Retina (tissue), 1 donor: ENCODE data around the gene PALM.

Experiments used
- DNase-seq: peaks from one replicate; pipeline ENCODE4 v3.0.0-alpha.2; 2016

PALM gene

DNA sequence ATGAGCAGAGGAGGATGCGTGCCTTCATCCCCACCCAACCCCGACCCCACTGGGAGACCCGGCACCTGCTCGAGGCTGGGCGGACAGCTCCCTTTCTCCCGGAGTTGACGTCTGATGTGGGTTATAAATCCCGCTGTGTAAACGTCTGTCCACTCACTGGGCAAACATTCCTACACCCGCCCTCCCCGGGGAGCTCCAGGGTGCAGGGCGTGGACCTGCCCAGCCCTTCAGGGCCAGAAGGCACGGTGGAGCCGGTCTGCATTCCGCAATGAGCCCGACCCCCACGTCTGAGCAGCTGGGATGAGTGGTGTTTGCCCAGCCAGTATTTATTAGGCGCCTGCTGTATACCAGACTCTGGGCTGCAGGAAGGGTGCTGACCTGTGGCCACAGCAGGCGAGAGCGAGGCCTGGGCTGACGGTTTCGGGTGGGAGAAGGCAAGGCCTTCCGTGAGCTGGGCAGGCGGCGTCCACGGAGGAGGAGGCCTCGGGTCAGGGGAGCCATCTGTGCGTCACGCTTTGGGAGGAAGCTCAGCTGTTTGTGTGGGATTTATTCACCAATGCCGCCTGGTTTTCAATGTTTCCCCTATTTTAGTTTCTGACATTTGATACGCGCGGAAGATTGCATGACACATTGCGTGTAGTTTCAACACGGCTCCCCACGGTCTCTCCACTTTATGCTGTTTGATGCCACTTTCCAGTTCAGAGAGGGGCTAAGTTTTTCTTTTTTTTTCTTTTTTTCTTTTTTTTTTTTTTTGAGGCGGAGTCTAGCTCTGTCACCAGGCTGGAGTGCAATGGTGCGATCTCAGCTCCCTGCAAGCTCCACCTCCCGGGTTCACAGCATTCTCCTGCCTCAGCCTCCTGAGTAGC, 44.1 kb downstream of the PALM start:
- DNase-seq = peak; percentile 43

DNA sequence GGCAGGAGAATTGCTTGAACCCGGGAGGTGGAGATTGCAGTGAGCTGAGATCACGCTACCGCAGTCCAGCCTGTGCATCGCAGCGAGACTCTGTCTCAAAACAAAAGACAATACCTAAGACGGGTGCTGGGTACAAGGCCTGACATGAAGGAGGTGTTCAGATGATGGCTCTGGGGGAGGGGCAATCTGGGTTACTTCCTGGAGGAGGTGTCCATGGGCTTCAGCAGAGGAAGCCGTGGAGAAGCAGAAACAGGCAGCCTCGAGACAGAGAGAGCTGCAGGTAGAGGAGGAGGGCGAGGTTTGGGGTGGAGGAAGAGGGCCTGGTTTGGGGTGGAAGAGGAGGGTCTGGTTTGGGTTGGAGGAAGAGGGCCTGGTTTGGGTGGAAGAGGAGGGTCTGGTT, 45.8 kb downstream of the PALM start:
- DNase-seq = no peak

DNA sequence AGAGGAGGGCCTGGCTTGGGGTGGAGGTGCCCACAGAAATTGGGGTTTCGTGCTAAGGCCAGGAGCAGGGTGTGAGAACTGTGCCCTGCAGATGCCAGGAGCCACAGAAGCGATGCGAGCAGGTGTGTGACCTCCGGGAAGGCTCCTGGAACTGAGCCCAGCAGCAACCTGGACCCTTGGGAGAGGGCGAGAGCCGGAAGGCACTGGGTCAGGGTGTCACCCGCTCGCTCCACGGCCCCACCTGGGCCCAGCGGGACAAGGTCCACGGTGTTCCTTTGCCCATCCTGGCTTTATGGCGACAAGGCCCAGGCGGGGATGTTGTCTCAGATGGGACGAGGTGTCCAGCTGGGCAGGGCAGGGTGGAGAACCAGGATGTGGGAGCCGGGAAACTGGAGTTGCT, 46.3 kb downstream of the PALM start:
- no peak for DNase-seq

DNA sequence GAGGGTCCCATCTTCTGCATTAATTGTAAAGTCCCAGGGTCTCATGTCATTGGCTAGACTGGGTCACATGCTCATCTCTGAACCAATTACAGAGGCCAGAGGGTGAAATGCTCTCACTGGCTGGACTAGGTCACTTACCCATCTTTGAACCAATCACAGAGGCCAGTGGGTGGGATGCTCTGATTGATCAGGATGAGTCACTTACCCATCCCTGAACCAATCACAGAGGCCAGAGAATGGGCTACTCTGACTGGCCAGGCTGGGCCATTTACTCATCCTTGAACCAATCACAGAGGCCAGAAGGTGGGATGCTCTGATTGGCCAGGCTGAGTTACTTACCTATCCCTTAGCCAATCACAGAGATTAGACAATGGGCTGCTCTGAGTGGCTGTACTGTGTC, 47.5 kb downstream of the PALM start:
- no peak for DNase-seq

DNA sequence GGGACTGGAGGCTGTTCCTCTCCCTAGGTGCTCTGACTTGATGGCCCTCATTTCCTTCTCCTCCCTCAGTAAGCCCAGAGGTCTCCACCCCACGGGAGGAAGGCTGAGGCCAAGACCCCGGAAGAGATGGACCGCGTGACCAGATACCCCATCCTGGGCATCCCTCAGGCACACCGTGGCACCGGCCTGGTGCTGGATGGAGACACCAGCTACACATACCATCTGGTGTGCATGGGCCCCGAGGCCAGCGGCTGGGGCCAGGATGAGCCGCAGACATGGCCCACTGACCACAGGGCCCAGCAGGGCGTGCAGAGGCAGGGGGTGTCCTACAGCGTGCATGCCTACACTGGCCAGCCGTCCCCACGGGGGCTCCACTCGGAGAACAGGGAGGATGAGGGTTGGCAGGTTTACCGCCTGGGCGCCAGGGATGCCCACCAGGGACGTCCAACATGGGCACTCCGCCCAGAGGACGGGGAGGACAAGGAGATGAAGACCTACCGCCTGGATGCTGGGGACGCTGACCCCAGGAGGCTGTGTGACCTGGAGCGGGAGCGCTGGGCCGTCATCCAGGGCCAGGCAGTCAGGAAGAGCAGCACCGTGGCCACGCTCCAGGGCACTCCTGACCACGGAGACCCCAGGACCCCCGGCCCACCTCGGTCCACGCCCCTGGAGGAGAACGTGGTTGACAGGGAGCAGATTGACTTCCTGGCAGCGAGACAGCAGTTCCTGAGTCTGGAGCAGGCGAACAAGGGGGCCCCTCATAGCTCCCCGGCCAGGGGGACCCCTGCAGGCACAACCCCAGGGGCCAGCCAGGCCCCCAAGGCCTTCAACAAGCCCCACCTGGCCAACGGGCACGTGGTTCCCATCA, 48.3 kb downstream of the PALM start:
- no peak for DNase-seq

DNA sequence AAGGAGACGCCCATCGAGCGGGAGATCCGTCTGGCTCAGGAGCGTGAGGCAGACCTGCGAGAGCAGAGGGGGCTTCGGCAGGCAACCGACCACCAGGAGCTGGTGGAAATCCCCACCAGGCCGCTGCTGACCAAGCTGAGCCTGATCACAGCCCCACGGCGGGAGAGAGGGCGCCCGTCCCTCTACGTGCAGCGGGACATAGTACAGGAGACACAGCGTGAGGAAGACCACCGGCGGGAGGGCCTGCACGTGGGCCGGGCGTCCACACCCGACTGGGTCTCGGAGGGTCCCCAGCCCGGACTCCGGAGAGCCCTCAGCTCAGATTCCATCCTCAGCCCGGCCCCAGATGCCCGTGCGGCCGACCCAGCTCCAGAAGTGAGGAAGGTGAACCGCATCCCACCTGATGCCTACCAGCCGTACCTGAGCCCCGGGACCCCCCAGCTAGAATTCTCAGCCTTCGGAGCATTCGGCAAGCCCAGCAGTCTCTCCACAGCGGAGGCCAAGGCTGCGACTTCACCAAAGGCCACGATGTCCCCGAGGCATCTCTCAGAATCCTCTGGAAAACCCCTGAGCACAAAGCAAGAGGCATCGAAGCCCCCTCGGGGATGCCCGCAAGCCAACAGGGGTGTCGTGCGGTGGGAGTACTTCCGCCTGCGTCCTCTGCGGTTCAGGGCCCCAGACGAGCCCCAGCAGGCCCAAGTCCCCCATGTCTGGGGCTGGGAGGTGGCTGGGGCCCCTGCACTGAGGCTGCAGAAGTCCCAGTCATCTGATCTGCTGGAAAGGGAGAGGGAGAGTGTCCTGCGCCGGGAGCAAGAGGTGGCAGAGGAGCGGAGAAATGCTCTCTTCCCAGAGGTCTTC, 49.3 kb downstream of the PALM start:
- DNase-seq = no peak

DNA sequence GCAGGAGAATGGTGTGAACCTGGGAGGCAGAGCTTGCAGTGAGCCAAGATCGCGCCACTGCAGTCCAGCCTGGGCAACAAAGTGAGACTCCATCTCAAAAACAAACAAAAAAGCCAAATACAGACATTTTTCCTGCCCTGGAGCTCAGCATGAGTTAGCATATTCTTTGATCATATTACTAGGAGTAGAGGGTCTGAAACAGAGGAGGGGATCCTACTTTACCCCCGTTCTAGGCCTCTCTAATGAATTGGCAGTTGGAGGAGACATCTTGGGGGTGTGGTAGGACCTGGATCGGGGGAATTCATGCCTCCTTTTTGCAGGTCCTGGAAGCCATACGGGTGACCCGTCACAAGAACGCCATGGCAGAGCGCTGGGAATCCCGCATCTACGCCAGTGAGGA, 54.4 kb downstream of the PALM start:
- DNase-seq = no peak

DNA sequence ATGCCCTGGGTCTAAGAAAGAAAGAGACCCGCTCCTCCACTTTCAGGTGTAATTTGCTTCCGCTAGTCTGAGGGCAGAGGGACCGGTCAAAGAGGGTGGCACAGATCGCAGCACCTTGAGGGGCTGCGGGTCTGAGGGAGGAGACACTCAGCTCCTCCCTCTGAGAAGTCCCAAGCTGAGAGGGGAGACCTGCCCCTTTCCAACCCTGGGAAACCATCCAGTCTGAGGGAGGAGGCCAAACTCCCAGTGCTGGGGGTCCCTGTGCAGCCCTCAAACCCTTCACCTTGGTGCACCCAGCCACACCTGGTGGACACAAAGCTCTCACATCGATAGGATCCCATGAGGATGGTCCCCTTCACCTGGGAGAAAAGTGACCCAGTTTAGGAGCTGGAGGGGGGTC, 55.1 kb downstream of the PALM start:
- DNase-seq = no peak

DNA sequence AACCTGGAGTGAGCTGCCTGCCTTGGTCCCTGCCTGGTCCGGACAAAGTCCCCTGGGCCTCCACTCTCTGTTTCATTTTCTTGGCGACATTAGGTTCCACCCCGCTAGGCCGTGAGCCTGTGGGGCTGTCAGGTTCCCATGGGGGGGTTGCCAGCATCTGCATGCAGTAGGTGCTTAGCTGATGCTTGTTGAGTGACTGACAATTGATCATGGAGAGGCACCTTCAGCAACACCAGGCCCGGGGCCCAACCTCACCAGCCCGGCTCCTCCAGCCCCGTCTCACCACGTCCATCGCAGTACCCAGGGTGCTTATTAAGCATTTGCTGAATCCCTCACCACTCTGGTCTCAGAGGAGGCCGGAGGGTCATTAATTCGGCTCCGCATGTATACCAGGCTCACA, 55.6 kb downstream of the PALM start:
- no peak for DNase-seq

DNA sequence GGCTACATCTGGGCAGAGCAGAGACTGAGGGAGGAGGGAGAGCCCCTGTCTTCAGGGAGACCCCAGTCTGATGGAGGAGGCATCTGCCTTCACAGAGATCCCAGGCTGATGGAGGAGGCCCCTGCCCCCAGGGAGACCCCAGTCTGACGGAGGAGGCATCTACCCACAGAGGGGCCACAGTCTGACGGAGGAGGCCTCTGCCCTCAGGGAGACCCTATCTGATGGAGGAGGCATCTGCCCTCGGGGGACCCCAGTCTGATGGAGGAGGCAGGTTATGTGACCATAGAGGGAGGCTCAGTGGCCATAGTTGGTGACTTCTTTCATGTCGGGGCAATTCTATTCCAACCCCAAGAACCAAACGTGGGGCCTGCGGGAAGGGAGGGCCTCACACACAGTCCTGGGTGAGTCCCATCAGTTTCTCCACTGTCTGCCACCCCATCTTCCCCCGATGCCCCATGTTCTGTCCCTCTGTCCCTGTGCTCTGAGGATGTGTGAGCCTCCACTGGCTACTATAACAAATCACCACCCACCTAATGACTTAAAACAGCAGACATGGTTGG, 56.5 kb downstream of the PALM start:
- DNase-seq = no peak

DNA sequence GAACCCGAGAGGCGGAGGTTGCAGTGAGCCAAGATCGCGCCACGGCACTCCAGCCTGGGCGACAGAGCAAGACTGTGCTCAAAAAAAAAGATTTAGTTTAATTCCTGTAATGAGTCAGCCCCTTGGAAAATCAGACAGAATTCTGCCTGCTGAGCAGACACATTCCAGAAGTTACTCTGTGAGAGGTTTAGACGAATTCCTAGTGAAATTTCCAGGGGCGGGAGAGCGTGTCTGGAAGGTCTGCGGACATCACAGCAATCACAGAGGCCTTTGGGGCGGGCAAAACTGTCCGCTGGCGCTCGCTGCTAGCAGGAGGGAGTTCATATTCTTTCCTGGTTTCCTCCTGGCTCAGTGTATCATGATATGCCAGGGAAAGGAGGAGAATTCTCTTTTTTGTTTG, 59.7 kb downstream of the PALM start:
- DNase-seq = no peak

DNA sequence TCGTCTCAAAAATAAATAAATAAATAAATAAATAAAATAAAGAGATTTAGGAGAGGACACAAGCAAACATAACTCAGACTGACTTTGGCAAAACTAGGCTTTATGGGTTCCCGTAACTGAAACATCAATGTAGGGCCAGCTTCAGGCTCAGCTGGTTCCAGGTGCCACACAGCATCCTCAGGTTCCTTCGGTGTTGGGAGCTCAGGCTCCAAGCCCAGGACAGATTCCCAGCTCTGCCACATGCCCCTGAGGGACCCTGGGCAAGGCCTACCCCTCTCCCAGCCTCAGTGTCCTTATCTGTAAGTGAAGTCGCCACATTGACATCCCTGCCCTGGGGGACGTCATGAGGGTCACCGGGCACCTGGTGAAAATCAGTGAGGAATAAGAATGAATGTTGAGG, 60.9 kb downstream of the PALM start:
- no peak for DNase-seq

DNA sequence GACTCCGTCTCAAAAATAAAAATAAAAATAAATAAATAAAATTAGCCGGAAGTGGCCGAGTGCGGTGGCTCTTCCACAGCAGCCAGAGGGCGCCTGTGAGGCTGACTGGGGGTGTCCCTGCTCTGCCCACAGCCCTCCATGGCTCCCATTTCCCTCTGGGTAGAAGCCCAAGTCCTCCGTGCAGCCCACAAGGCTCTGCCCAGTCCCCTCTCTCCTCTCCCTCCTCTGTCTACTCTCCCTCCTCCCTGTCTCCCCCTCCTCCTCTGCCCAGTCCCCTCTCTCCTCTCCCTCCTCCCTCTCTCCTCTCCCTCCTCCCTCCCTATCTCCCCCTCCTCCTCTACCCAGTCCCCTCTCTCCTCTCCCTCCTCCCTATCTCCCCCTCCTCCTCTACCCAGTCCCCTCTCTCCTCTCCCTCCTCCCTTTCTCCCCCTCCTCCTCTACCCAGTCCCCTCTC, 62.6 kb downstream of the PALM start:
- DNase-seq = no peak

DNA sequence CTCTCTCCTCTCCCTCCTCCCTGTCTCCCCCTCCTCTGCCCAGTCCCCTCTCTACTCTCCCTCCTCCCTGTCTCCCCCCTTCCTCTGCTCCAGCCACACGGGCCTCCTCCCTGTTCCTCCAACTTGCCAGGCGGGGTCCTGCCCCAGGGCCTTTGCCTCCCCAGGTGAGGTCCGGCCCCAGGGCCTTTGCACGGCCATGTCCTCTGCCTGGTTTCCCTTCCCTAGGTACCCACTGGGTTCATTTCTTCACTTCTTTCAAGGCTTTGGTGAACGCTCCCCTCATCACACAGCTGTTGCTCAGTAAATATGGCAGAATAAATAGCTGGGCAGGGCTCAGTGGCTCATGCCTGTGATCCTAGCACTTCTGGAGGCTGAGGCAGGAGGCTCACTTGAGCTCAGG, 63.3 kb downstream of the PALM start:
- DNase-seq = no peak

DNA sequence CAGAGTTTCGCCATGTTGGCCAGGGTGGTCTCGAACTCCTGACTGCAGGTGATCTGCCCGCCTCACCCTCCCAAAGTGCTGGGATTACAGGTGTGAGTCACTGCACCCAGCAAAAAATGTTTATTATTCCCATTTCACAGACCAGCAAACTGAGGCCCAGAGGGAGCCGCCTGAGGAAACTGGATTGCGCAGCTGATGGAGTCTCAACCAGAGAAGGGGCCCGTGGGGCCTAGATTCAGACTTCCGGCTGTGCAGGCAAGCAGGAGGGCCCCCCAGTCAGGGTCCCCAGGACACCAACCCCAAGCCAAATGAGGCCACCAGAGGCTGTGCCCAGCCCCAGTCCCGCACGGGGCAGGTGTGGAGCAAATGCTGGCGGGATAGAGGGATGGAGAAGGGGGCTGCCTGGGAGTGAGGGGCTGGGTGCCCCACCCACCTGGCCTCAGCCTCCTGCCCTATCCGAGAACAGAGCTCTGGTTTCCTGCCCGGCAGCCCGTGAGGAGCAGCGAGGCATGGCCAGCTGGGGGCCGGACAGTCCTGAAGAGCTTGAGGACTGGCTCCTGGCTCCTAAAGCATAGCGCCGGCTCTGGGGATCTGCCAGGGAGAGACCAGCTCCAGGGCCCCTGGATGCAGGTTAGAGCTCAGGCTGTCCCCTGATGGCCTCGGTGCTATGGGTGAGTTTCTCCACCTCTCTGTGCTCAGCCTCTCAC, 64.1 kb downstream of the PALM start:
- no peak for DNase-seq

DNA sequence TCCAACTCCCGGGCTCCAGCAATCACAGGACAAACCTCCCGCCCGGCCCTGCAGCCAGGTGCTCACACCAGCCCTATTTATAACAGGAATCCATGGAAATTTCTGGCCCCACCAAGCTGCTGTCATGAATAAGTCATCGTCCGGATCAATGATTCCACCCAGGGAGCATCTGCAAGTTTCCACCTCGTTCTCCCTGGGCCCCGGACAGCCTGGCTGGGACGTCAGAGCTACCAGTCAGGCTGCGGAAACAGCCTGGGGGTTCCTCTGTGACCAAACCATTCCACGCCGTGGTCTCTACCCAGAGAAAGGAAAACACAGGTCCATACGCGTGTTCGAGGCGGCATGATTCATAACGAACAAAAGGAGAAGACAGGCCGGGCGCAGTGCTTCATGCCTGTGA, 67.8 kb downstream of the PALM start:
- DNase-seq = peak; percentile 39

DNA sequence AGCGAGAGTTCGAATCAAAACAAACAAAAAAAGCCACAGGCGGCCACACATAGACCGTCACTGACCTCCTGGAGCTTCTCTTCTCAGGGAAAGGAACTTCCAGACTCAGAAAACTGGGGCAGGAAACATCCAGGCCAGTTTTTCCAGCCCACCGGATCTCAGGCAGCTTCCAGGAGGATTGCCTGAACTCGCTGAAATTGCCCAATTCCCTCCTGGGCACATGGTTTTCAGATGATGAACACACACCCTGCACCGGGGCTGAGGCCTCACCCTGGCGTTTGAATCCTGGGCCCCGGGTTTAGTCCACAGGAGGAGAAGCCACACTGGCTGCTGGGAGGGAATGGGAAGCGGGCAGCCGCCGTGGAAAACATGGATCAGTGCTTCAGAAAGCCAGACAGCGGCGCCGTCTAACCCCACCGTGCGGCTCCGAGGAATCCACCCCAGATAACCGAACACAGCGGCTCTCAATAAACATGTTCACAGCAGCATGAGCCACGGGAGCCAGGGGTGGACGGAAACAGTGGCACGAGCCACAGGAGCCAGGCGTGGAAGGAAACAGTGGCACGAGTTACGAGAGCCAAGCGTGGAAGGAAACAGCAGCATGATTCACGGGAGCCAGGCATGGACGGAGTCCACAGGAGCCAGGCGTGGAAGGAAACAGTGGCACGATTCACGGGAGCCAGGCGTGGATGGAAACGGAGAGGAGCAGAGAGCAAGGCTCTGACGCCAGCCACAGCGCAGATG, 70.3 kb downstream of the PALM start:
- DNase-seq = peak; percentile 73

DNA sequence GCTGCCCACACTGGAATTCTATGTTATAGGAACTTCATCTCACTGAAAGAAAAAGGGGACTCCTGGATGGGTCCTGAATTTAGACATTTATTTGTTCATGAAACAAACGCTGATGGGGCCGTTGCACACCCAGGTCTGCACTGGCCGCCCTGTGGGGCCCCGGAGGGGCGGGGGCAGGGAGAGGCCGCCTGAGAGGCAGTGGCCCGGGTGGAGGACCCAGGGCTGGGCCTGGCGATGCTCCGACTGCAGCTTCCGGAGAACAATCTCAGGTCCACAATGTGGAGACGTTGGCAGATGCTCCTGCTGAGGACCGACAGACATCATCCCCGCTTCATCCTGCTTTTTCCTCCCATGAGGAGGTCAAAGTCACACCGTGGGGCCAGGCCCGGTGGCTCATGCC, 72.2 kb downstream of the PALM start:
- no peak for DNase-seq

DNA sequence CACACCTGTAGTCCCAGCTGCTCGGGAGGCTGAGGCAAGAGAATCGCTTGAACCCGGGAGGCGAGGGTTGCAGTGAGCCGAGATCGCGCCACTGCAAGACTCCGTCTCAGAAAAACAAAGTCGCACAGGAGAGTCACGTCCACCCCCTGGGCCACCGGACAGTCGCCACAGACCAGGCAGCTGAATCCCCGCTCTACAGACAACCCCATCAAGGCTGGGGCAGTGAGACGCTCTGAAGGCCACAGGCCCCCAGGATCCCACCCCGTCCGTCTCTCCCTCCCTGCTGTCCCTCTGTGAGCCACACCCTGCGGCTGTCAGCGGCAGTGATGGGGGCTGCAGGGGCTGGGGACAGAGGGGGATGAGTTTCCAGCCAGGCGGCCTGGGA, 73.1 kb downstream of the PALM start:
- no peak for DNase-seq

DNA sequence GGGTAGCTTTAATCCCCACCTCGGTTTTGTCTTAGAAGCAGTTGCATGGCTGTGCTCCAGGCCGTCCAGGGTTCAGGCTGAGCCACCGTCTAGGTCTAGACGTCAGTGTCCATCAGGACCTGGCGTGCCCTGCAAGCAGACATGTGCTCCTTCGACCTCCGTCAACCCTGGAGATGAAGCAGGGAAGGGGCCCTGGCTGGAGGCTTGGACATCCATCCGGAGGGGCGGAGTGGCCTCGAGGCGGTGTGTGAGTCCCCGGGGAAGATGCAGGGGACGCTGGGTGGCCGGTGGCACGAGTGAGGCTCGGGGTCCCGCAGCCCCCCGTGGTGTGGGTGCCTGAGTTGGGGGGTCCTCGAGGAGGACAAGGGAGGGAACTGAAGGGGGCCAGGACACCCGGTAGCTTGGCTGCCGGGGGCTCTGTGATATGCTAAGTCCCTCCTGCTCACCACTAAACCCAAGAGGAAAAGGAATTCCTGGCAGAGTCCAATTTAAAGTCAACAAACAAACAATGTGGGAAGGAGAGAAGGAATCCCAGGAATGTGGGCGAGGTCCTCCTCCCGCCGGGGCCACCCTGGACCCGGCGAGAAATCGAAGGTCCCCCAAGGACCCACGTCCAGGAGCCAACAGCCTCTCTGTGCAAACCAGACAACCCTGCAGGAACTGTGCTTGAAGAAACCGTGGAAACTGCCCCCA, 73.6 kb downstream of the PALM start:
- peak; percentile 43 for DNase-seq
